H9 (cell line): ENCODE data around the gene CHN1. TPM values are rescaled to one million over a fixed set of nuclear protein-coding genes. Genes with fewer than 3 reads are reported as not detected.
A peak's percentile ranks its signal among the peaks of the same experiment; 100 is the strongest.

Experiments
- DNase-seq: peaks from one replicate; pipeline ENCODE4 v3.0.0-alpha.2; 2017
- H2AFZ ChIP-seq: one replicate; pipeline ENCODE4 v1.6.1; 2013; ENCODE audit warnings: mild to moderate bottlenecking, low read length, control low read depth, moderate library complexity
- H2AK5ac ChIP-seq: 2 replicates; pipeline ENCODE4 v1.6.1; 2013; ENCODE audit warnings: low read length, control low read depth, mixed read lengths; ENCODE audit not compliant: insufficient read length
- H2BK120ac ChIP-seq: one replicate; pipeline ENCODE4 v1.6.1; 2013; ENCODE audit warnings: low read depth, mild to moderate bottlenecking, low read length, control low read depth, inconsistent platforms; ENCODE audit not compliant: poor library complexity, severe bottlenecking
- H2BK12ac ChIP-seq: 2 replicates; pipeline ENCODE4 v1.6.1; 2013; ENCODE audit warnings: low read length, control low read depth, mixed read lengths, low read depth; ENCODE audit not compliant: insufficient read length
- H2BK15ac ChIP-seq: 2 replicates; pipeline ENCODE4 v1.6.1; 2013; ENCODE audit warnings: low read depth, low read length, control low read depth
- H2BK20ac ChIP-seq: one replicate; pipeline ENCODE4 v1.6.1; 2013; ENCODE audit warnings: low read depth, mild to moderate bottlenecking, low read length, control low read depth, inconsistent platforms; ENCODE audit not compliant: poor library complexity, severe bottlenecking
- H2BK5ac ChIP-seq: 2 replicates; pipeline ENCODE4 v1.6.1; 2013; ENCODE audit warnings: low read length, control low read depth, mixed read lengths; ENCODE audit not compliant: insufficient read length
- H3K14ac ChIP-seq: 2 replicates; pipeline ENCODE4 v1.6.1; 2013; ENCODE audit warnings: low read length, control low read depth; ENCODE audit not compliant: insufficient read depth
- H3K18ac ChIP-seq: 2 replicates; pipeline ENCODE4 v1.6.1; 2013; ENCODE audit warnings: low read depth, mild to moderate bottlenecking, mixed read lengths, low read length, control low read depth; ENCODE audit not compliant: insufficient read length
- H3K23ac ChIP-seq: 2 replicates; pipeline ENCODE4 v1.6.1; 2013; ENCODE audit warnings: low read length, control low read depth, mixed read lengths, low read depth; ENCODE audit not compliant: insufficient read length
- H3K23me2 ChIP-seq: 2 replicates; pipeline ENCODE4 v1.6.1; 2013; ENCODE audit warnings: low read depth, mild to moderate bottlenecking, mixed read lengths, low read length, control low read depth; ENCODE audit not compliant: insufficient read length, poor library complexity, severe bottlenecking
- H3K27ac ChIP-seq: 2 replicates; pipeline ENCODE4 v1.5.1; 2013; ENCODE audit warnings: low read length, control low read depth, mixed read lengths, low read depth; ENCODE audit not compliant: insufficient read length
- H3K27me3 ChIP-seq: 2 replicates; pipeline ENCODE4 v1.6.1; 2013; ENCODE audit warnings: low read length, control low read depth, inconsistent platforms; ENCODE audit not compliant: insufficient read depth
- H3K4ac ChIP-seq: 2 replicates; pipeline ENCODE4 v1.6.1; 2013; ENCODE audit warnings: low read depth, mild to moderate bottlenecking, control low read depth, inconsistent platforms, low read length, moderate library complexity
- H3K4me1 ChIP-seq: 2 replicates; pipeline ENCODE4 v1.6.1; 2013; ENCODE audit warnings: low read length, control low read depth, inconsistent platforms; ENCODE audit not compliant: insufficient read depth
- H3K4me2 ChIP-seq: 2 replicates; pipeline ENCODE4 v1.6.1; 2013; ENCODE audit warnings: low read length, control low read depth, mixed read lengths; ENCODE audit not compliant: insufficient read length, insufficient read depth
- H3K56ac ChIP-seq: 2 replicates; pipeline ENCODE4 v1.6.1; 2013; ENCODE audit warnings: low read depth, mild to moderate bottlenecking, mixed read lengths, low read length, control low read depth; ENCODE audit not compliant: insufficient read length
- H3K79me1 ChIP-seq: 2 replicates; pipeline ENCODE4 v1.6.1; 2013; ENCODE audit warnings: low read depth, mild to moderate bottlenecking, moderate library complexity, low read length, control low read depth, inconsistent platforms; ENCODE audit not compliant: insufficient read depth, poor library complexity, severe bottlenecking
- H3K79me2 ChIP-seq: 2 replicates; pipeline ENCODE4 v1.6.1; 2013; ENCODE audit warnings: low read length, control low read depth, inconsistent platforms; ENCODE audit not compliant: insufficient read depth
- H3K9ac ChIP-seq: 2 replicates; pipeline ENCODE4 v1.6.1; 2013; ENCODE audit warnings: low read length, control low read depth, mixed read lengths; ENCODE audit not compliant: insufficient read length; ENCODE audit errors: extremely low read depth
- H3K9me3 ChIP-seq: one replicate; pipeline ENCODE4 v1.6.1; 2013; ENCODE audit warnings: low read depth, low read length, inconsistent platforms; ENCODE audit not compliant: control insufficient read depth
- H3T11ph ChIP-seq: one replicate; pipeline ENCODE4 v1.6.1; 2013; ENCODE audit warnings: mild to moderate bottlenecking, low read length, control low read depth, inconsistent platforms
- H4K20me1 ChIP-seq: one replicate; pipeline ENCODE4 v1.6.1; 2013; ENCODE audit not compliant: control insufficient read depth, insufficient read length, insufficient read depth
- H4K5ac ChIP-seq: 2 replicates; pipeline ENCODE4 v1.6.1; 2013; ENCODE audit warnings: low read depth, mild to moderate bottlenecking, mixed read lengths, low read length, control low read depth; ENCODE audit not compliant: insufficient read length
- H4K8ac ChIP-seq: replicated peaks from 2 replicates; pipeline ENCODE4 v1.6.1; 2013; ENCODE audit warnings: low read length, control low read depth, mixed read lengths, low read depth; ENCODE audit not compliant: insufficient read length
- H4K91ac ChIP-seq: 2 replicates; pipeline ENCODE4 v1.6.1; 2013; ENCODE audit warnings: low read depth, mild to moderate bottlenecking, moderate library complexity, mixed read lengths, low read length, control low read depth; ENCODE audit not compliant: insufficient read length
- H3K27ac Mint-ChIP-seq, 3 experiments: 2 replicates in 2 of 3; 3 replicates in 1 of 3; pipeline ENCODE4 v1.8.0; 2020 to 2021; ENCODE audit warnings: mixed read lengths in 3 of 3, mild to moderate bottlenecking in 1 of 3, moderate library complexity in 1 of 3
- H3K27me3 Mint-ChIP-seq: 2 replicates; pipeline ENCODE4 v1.8.0; 2021; ENCODE audit warnings: low read depth, mild to moderate bottlenecking, moderate library complexity, mixed read lengths
- H3K36me3 Mint-ChIP-seq, 3 experiments: 2 replicates in 2 of 3; 3 replicates in 1 of 3; pipeline ENCODE4 v1.8.0; 2020 to 2021; ENCODE audit warnings: low read depth in 3 of 3, mixed read lengths in 3 of 3; ENCODE audit not compliant: insufficient read depth in 1 of 3
- H3K4me1 Mint-ChIP-seq, 2 experiments: 2 replicates each; pipeline ENCODE4 v1.8.0; 2020; ENCODE audit warnings: mixed read lengths in 2 of 2
- H3K4me3 Mint-ChIP-seq, 2 experiments: 2 replicates in 1 of 2; 3 replicates in 1 of 2; pipeline ENCODE4 v1.8.0; 2020 to 2021; ENCODE audit warnings: mild to moderate bottlenecking in 2 of 2, mixed read lengths in 2 of 2, moderate library complexity in 1 of 2
- H3K9me3 Mint-ChIP-seq, 2 experiments: 2 replicates in 1 of 2; 3 replicates in 1 of 2; pipeline ENCODE4 v1.8.0; 2020; ENCODE audit warnings: mild to moderate bottlenecking in 2 of 2, mixed read lengths in 2 of 2, moderate library complexity in 1 of 2
- WGBS: extraction: QIAGEN DNeasy Blood & Tissue Kit; methylation state at CpG from one replicate; pipeline ENCODE4 v1.1.7; 2013; ENCODE audit warnings: missing lambda C conversion rate, low lambda C conversion rate, mixed read lengths; ENCODE audit not compliant: insufficient read length; ENCODE audit errors: extremely low coverage; 5-methylcytosine and 5-hydroxymethylcytosine counted together
- total RNA-seq: library from RNA; stranded (reverse); gene quantifications from 2 replicates; pipeline ENCODE4 v1.2.1, GENCODE V29; 2021
- TF ChIP-seq, protein P1 (sequence below): fragments of 200-600 bp; sonication (generic); conservative IDR thresholded peaks from 3 replicates; pipeline ENCODE4 v1.8.0; 2021; ENCODE audit warnings: antibody characterized with exemption, mild to moderate bottlenecking

The CHN1 gene
- total RNA-seq, 1 experiment from 2014 or later = 33.9 TPM

- Histone ChIP-seq H3K56ac (no peak overlapping the region), H4K91ac (no peak overlapping the region), H3K9ac (no peak overlapping the region), H3K4me1 (peaks cover 4% of the 10 kb centered on the region; the same call in 1 of the 2 replicates), H3T11ph (no peak overlapping the region), H2AFZ (no peak overlapping the region), H3K4me2 (no peak overlapping the region), H3K27me3 (no peaks in the 10 kb centered on the region), H3K79me2 (peaks cover 10% of the 10 kb centered on the region; the same call in 1 of the 2 replicates), H2BK15ac (no peak overlapping the region), H4K20me1 (no peaks in the 10 kb centered on the region), H3K27ac (no peak overlapping the region), H3K23ac (no peak overlapping the region), H2AK5ac (no peak overlapping the region), H3K23me2 (no peaks in the 10 kb centered on the region), H4K5ac (no peak overlapping the region), H3K4ac (no peak overlapping the region), H3K79me1 (no peaks in the 10 kb centered on the region), H2BK120ac (no peak overlapping the region), H3K18ac (no peak overlapping the region), H2BK20ac (no peak overlapping the region), H3K14ac (no peak overlapping the region), H3K9me3 (no peaks in the 10 kb centered on the region), H2BK5ac (no peak overlapping the region), H2BK12ac (no peak overlapping the region), H4K8ac (no peak overlapping the region)
- H3K36me3 Mint-ChIP-seq = peaks cover 9 to 15% (median 10%) of the 10 kb centered on the region in 3 experiments; a peak in 6 of 7 replicates
- no peak overlapping the region for H3K4me3 Mint-ChIP-seq
- H3K9me3 Mint-ChIP-seq = peaks cover 0 to 3% of the 10 kb centered on the region in 2 experiments; a peak in 1 of 5 replicates
- peak overlapping the region in 2 of 3 experiments; percentile 26 to 82; a peak in 1 of 7 replicates for H3K27ac Mint-ChIP-seq
- no peak for DNase-seq
- H3K4me1 Mint-ChIP-seq = peaks cover 20 to 30% of the 10 kb centered on the region in 2 experiments
- no CpG with 5 or more reads among the region's 1 CpG for WGBS
- TF ChIP-seq, protein P1, sequence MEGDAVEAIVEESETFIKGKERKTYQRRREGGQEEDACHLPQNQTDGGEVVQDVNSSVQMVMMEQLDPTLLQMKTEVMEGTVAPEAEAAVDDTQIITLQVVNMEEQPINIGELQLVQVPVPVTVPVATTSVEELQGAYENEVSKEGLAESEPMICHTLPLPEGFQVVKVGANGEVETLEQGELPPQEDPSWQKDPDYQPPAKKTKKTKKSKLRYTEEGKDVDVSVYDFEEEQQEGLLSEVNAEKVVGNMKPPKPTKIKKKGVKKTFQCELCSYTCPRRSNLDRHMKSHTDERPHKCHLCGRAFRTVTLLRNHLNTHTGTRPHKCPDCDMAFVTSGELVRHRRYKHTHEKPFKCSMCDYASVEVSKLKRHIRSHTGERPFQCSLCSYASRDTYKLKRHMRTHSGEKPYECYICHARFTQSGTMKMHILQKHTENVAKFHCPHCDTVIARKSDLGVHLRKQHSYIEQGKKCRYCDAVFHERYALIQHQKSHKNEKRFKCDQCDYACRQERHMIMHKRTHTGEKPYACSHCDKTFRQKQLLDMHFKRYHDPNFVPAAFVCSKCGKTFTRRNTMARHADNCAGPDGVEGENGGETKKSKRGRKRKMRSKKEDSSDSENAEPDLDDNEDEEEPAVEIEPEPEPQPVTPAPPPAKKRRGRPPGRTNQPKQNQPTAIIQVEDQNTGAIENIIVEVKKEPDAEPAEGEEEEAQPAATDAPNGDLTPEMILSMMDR = no peak
- H3K27me3 Mint-ChIP-seq = no peaks in the 10 kb centered on the region
These were observed 53.4 kb downstream of the CHN1 start for GRCh38 chr2:174951745-174952144.
